ENCODE data around the gene CERS1.
"Not testable (repeated sequence)": the region's sequence is repeated elsewhere in the genome, so short reads cannot be mapped to it uniquely, and the experiment has no call there.

Gene CERS1

DNA sequence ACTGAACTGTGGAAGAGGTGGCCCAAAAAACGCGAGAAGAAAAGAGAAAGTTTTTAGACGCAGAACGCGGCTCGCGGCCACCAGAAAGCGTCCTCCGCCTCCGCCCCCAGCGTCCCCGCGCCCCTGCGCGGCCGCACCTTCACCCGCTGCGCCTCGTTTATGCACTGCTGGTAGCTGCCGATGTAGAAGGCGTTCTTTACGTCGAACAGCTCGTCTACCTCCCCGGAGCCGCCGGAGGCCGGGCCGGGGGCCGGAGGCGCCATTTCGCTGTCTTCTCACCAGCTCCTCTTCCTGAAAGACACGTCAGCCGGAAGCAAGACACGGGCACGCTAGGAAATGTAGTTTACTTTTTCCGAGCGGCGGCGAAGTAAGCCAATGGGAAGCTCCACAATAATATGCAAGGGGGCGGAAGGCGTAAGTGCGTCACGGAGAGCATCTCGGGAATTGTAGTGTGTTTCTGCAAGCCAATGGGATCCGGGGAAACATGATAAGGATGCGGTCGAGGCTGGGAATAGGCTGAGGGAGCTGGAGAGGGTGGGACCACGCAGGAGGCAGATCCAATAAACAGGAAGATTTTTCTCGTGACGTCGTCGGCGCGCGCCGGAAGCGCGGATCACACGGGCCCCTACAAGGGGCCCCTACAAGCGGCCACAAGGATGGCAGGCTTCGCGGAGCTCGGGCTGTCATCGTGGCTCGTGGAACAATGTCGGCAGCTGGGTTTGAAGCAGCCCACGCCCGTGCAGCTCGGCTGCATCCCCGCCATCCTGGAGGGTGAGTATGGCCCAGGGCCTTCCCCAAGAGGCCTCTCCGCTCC is 23.3 kb upstream of the CERS1 start, which contains the start of the genes COPE and DDX49:
TSS of gene COPE (minus strand) at position 302 of the 814 bp plus-strand sequence. CDS start at position 263, 39 bp downstream.
TSS of gene DDX49 (plus strand) at position 630 of the 814 bp plus-strand sequence. CDS start at position 657, 27 bp downstream.
- DNase-seq (ENCODE audit: low read depth in 2 of 2): peak; percentile 97 to 98

- not testable (repeated sequence) for DNase-seq (ENCODE audit: low read depth in 2 of 2)
These were observed 21.6 kb upstream of the CERS1 start for GRCh38 chr19:18917593-18917992.

DNA sequence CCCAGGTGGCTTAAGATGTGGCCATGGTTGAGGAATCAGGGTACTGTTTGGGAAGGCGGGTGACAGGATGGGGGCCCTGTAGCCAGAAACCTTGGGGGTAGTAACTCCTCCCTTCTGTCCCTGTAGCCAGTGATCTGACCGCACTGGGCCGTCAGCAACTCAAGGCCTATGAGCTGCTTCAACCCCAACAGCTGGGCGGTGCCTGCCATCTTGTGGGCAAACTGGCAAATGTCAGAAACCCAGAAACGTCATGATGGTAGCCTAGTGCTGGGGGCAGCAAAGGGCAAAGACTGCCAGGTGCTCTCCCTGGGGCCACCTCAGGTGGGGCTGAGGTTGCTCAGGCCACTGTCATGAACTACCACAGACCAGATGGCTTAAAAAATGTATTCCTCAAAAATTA is 19.7 kb upstream of the CERS1 start:
- no peak for DNase-seq (ENCODE audit: low read depth in 2 of 2)

GRCh38 chr19:18913466-18913865 is 17.5 kb upstream of the CERS1 start:
- no peak for DNase-seq (ENCODE audit: low read depth in 2 of 2)

GRCh38 chr19:18912933-18913332 is 17.0 kb upstream of the CERS1 start:
- DNase-seq (ENCODE audit: low read depth in 2 of 2): no peak

DNA sequence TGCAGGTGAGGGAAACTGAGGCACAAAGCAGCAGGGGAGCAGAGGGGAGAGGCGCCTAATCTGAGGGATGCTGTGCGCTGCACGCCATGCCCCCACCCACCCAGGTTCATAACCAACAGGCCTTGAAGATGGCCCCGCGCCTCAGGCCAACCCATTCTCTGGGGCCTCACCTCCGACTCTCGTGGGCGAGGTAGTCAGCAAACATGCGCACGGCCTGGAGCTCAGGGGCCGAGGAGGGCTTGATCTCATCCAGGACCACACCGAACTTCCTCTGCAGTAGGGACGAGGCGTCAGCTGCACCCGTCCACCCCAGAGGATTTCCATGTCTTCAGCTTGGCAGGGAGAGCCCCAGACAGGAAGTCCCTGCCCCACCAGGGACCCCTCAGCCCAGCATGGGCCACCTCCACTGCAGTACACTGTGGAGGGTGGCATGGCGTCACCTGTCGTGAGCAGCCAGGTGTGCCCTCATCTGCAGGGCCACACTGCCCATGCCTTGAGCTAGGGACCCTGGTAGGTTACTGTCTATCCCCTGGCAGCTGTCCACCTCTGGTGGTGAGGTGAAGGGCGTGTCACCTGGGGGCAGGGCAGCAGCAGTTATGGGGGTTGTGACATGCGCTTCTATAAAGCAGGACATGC is 15.0 kb upstream of the CERS1 start:
- no peak for DNase-seq (ENCODE audit: low read depth in 2 of 2)

DNA sequence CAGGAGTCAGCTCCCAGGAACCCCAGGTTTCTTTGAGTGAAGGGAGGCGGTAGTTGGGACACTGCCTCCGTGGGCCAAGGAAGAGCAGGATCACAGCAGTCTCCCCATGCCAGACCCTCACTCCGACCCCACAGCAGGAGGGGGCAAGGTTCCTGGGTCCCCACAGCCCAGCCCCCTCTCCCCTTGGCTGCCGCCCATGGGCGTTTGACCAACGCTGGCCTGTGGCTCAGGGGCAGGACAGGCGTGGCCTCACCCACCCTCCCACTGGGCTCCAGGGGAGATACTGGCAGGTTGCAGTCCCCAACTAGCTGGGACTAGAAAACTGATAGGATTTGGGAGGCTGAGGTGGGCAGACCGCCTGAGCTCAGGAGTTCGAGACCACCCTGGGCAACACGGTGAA is 14.1 kb upstream of the CERS1 start:
- DNase-seq (ENCODE audit: low read depth in 2 of 2): no peak

GRCh38 chr19:18908917-18909619 is 13.1 kb upstream of the CERS1 start:
- no peak for DNase-seq (ENCODE audit: low read depth in 2 of 2)

GRCh38 chr19:18906605-18907519 is 10.9 kb upstream of the CERS1 start:
- DNase-seq (ENCODE audit: low read depth in 2 of 2): no peak

DNA sequence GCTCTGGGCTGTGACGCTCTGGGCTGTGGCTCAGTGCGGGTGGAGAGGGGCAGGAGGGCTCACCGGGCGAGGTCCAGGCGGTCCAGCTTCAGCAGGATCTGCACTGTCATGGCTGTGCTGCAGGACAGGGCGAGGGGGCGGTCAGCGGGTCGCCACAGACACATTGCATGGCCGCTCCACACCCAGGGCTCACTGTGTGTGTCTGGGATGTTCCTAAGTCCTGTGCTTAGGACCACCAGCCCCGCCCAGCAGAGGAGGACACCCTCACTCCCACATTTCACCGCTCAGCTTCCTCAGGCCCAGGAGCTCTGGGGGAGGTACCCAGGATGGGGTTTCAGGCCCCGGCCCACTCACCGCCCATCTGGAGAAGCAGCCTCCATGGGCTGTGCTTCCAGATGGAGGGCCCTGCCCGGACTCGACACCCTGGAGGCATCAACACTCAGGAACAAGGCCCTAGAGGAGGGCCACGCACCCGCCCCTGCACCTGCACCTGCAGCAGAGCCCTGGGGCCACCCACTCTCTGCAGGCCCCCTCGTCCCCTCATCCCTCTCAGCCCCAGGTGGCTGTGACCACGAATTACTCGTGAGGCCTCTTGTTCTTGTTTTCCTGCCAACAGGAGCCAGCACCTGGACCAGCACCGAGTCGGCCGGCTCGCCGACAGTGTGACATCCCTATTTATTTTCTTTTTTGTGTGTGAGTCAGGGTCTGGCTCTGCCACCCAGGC is 9.7 kb upstream of the CERS1 start:
- no peak for DNase-seq (ENCODE audit: low read depth in 2 of 2)

- no peak for DNase-seq (ENCODE audit: low read depth in 2 of 2)
These were observed 9.1 kb upstream of the CERS1 start for GRCh38 chr19:18905058-18905456.

DNA sequence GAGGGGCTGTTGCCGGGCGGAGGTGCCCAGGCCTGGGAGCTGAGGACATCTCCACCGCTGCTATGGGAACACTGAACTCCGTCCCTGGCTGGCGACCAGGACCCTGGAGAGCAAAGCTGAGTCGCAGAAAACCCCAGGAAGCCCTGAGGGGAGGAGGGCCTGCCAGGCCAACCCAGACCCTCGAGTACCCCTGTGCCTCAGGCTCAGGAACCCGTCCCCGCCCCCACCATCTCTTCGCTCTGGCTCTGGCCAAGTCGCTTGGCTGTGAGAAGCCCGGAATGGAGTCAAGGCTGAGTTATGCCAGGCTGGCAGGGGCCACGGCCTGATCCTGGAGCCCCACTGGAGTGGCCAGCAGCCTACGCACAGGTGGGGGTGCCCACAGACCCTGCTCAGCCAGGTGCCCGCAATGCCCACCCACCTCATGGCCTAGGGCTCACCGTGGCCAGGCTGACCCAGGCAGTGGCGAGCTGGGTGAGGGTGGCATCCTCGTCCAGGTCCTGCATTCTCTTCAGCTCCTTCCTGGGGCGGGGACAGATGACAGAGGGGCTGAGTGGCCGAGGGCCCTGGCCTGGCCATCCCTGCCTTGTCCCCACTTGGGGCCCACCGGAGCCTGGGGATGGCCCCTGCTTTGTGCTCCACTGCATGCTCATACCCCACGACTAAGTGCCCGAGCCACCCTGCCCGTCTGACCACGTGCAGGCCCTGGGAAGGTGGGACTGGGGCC is 8.5 kb upstream of the CERS1 start:
- no peak for DNase-seq (ENCODE audit: low read depth in 2 of 2)

- DNase-seq (ENCODE audit: low read depth in 2 of 2): no peak
These were observed 7.4 kb upstream of the CERS1 start for GRCh38 chr19:18903156-18904037.

GRCh38 chr19:18902519-18902918 is 6.6 kb upstream of the CERS1 start:
- DNase-seq (ENCODE audit: low read depth in 2 of 2): not testable (repeated sequence)

GRCh38 chr19:18901491-18901890 is 5.5 kb upstream of the CERS1 start:
- no peak for DNase-seq (ENCODE audit: low read depth in 2 of 2)

- no peak for DNase-seq (ENCODE audit: low read depth in 2 of 2)
These were observed 4.9 kb upstream of the CERS1 start for GRCh38 chr19:18900700-18901481.

DNA sequence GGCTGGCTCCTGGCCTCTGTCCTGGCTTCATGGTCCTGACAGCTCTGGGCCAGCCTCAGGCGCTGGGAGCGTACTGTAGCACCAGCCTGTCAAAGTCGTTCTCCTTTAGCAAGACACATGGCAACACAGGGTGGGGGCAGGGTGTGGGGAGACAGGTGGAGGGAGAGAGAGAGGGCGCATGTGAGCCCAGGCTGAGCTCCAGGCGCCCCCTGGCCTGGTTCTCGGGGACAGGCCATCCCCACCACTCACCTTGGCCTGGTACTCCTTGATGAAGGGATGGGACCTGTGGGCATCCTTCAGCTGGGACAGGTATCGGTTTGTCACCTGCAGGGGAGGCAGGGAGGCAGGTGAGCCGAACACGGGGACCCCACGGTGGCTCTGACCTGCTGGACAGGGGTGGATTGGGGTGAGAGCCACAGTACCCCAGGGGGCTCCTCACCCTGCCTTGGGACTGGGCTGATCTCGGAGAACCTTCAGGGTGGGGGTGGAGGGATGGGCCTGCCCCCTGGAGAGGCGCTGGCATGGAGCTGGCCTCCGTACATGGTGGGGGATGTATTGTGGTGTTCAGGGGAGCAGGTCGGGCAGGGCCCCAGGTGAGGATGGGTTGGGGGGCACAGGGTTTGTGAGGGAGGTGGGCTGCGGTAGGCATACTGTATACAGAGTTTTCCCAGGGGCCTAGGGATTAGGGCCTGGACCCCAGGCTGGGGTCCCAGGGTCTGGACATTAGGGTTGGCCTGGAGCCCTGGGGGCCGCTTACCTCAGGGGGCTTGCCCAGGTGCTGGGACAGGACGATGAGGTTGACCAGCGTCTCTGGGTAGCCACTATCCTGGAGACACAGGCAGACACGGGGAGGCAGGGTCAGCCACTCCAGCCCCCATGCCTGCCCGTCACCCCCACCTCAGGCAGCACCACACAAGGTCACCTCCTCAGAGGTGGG is 3.9 kb upstream of the CERS1 start:
- DNase-seq (ENCODE audit: low read depth in 2 of 2): no peak

Measured in stimulated activated CD8-positive, alpha-beta memory T cell treated with anti-CD3 and anti-CD28 coated beads, Interleukin-7, amount 100 ng/mL, for 4 hours (primary cell).